RWPE2 (cell line): Measurements from ENCODE around the gene DMTF1.

ENCODE experiments used
- ATAC-seq: fragments of 200-7000 bp; cut with Tn5 transposase; 3 replicates; pipeline ENCODE4 v1.9.1; 2021; ENCODE audit warnings: low read depth
- DNase-seq: peaks from one replicate; pipeline ENCODE4 v3.0.0-alpha.2; 2020; ENCODE audit warnings: low spot score
- H3K27ac ChIP-seq: fragments of 450-650 bp; 2 replicates; pipeline ENCODE4 v1.5.1; 2017; ENCODE audit warnings: mild to moderate bottlenecking; ENCODE audit not compliant: poor library complexity, severe bottlenecking
- H3K27me3 ChIP-seq: fragments of 250-450 bp; sonication (Bioruptor Pico); 2 replicates; pipeline ENCODE4 v1.5.1; 2021; ENCODE audit warnings: mild to moderate bottlenecking, moderate library complexity; ENCODE audit not compliant: insufficient read depth, poor library complexity, severe bottlenecking
- H3K36me3 ChIP-seq: fragments of 250-450 bp; sonication (Bioruptor Pico); 2 replicates; pipeline ENCODE4 v1.5.1; 2020; ENCODE audit warnings: low read depth, mild to moderate bottlenecking, moderate library complexity
- H3K4me1 ChIP-seq: fragments of 250-450 bp; sonication (Bioruptor Pico); 2 replicates; pipeline ENCODE4 v1.5.1; 2021; ENCODE audit warnings: mild to moderate bottlenecking, moderate library complexity; ENCODE audit not compliant: insufficient read depth, poor library complexity, severe bottlenecking
- H3K4me3 ChIP-seq: fragments of 250-450 bp; sonication (Bioruptor Pico); 2 replicates; pipeline ENCODE4 v1.5.1; 2021; ENCODE audit warnings: mild to moderate bottlenecking, moderate library complexity; ENCODE audit not compliant: severe bottlenecking
- H3K9me3 ChIP-seq: fragments of 250-450 bp; sonication (Bioruptor Pico); 2 replicates; pipeline ENCODE4 v1.5.1; 2021; ENCODE audit warnings: mild to moderate bottlenecking, moderate library complexity; ENCODE audit not compliant: severe bottlenecking
- CTCF ChIP-seq: fragments of 450-650 bp; IDR thresholded peaks from one replicate; pipeline ENCODE4 v1.5.1; 2017; ENCODE audit warnings: mild to moderate bottlenecking, moderate library complexity; ENCODE audit not compliant: poor library complexity, severe bottlenecking

DMTF1 gene

DNA sequence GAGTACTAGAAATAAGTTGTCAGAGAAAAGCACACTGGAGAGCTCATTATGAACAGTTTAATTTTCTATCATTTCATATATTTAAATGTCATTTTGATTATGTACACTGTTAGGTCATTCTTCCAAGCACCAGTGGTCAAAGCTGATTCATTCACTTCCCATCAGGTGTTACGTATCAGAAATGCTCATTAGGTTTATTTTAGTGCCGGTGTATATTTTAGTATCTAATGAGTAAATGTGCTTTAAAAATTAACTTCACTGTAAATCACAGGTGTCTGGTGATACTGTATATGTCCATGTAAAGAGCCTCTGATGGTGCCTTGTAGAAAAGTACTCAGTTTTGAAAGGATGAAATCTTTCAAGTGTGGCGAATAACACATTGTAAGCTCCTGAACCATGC lies 3.5 kb downstream of the DMTF1 start:
- no peak for TF ChIP-seq CTCF
- H3K27me3 ChIP-seq: no peaks in the 10 kb centered on the region
- H3K36me3 ChIP-seq: peaks cover 67% of the 10 kb centered on the region
- H3K4me3 ChIP-seq: no peak overlapping the region
- H3K4me1 ChIP-seq: peaks cover 32% of the 10 kb centered on the region
- ATAC-seq (no peak), DNase-seq (no peak)
- no peak overlapping the region for H3K27ac ChIP-seq
- H3K9me3 ChIP-seq: no peaks in the 10 kb centered on the region

- TF ChIP-seq CTCF: no peak
- no peak overlapping the region for H3K4me3 ChIP-seq
- ATAC-seq (no peak), DNase-seq (no peak)
- peaks cover 30% of the 10 kb centered on the region for H3K4me1 ChIP-seq
- H3K9me3 ChIP-seq: no peaks in the 10 kb centered on the region
- H3K27me3 ChIP-seq: no peaks in the 10 kb centered on the region
- no peak overlapping the region for H3K27ac ChIP-seq
- peaks cover 74% of the 10 kb centered on the region for H3K36me3 ChIP-seq
Observed at GRCh38 chr7:87156709-87157108, 4.5 kb downstream of the DMTF1 start.

- Histone ChIP-seq H3K4me3 (no peak overlapping the region), H3K27me3 (no peaks in the 10 kb centered on the region), H3K36me3 (peaks cover 90% of the 10 kb centered on the region), H3K9me3 (no peaks in the 10 kb centered on the region), H3K27ac (no peak overlapping the region), H3K4me1 (peaks cover 21% of the 10 kb centered on the region)
- DNase-seq (no peak), ATAC-seq (no peak)
- no peak for TF ChIP-seq CTCF
Observed at GRCh38 chr7:87159538-87159937, 7.3 kb downstream of the DMTF1 start.

DNA sequence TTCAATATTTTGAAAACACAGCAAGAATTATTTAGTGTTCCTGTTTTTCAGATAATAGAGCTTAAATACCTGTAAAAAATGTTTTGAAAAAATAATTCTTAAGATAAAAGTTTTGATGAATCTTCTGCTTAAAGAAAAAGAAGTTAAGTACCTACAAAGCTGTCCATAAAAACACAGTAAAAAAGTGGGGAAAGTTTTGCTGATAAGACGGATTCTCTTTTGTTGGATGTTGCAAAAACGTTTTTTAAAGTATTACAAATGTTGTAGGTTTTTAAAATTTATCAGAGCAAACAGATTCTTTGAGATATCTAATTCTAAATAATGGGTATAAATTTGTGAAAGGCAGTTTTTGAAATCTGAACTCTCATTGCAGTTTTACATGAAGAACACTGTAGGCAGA lies 12.2 kb downstream of the DMTF1 start:
- ATAC-seq (no peak), DNase-seq (no peak)
- Histone ChIP-seq H3K9me3 (no peaks in the 10 kb centered on the region), H3K27ac (no peak overlapping the region), H3K4me3 (no peak overlapping the region), H3K4me1 (no peaks in the 10 kb centered on the region), H3K36me3 (peaks cover 93% of the 10 kb centered on the region), H3K27me3 (no peaks in the 10 kb centered on the region)
- no peak for TF ChIP-seq CTCF

- DNase-seq: no peak
- Histone ChIP-seq H3K27ac (no peak overlapping the region), H3K4me3 (no peak overlapping the region), H3K36me3 (peaks cover 98% of the 10 kb centered on the region), H3K27me3 (no peaks in the 10 kb centered on the region), H3K9me3 (no peaks in the 10 kb centered on the region), H3K4me1 (no peaks in the 10 kb centered on the region)
- no peak for TF ChIP-seq CTCF
- ATAC-seq: no peak
Observed at GRCh38 chr7:87170828-87171227, 18.6 kb downstream of the DMTF1 start.
